K562 (cell line): ENCODE measurements around the gene SIK3. TPM values are rescaled to one million over a fixed set of nuclear protein-coding genes. Genes with fewer than 3 reads are reported as not detected.

Source experiments
- ATAC-seq: fragments of 200-7000 bp; cut with Tn5 transposase; 3 replicates; pipeline ENCODE4 v1.9.1; 2020; ENCODE audit warnings: moderate library complexity
- BruUV-seq: library from RNA; stranded (reverse); fragments of 400-500 nt; replicated peaks from 2 replicates; lab custom pipeline; 2021; lab: Mats Ljungman, UMichigan
- CTCF ChIA-PET: fragments of 300-600 bp; formaldehyde crosslinking; extraction: SDS; loops from one replicate; lab custom pipeline; 2021; ENCODE audit warnings: low intra/inter-chr PET ratio; lab: Yijun Ruan, JAX
- POLR2A ChIA-PET: fragments of 300-600, 350-650 bp; sonication (Branson Sonifier 250); formaldehyde crosslinking; extraction: SDS; loops from one replicate; lab custom pipeline; 2021; ENCODE audit warnings: antibody characterized with exemption, inconsistent platforms; lab: Yijun Ruan, JAX
- DNase-seq, 4 experiments: peaks; one replicate each; pipeline versions ENCODE4 v3.0.0 to v3.0.0-alpha.2; 2011 to 2018; ENCODE audit warnings: low spot score in 3 of 4, mixed read lengths in 3 of 4; ENCODE audit errors: extremely low read depth in 1 of 4
- FAIRE-seq: peaks from 2 replicates; lab custom pipeline; 2011; peaks lifted over from hg19 to GRCh38; lab: Jason Lieb, UNC
- H2AFZ ChIP-seq: 2 replicates; pipeline ENCODE4 v1.6.0; 2011; ENCODE audit warnings: low read depth, low read length, control low read depth, inconsistent platforms
- H3K27ac ChIP-seq: fragments of 200-600 bp; 3 replicates; pipeline ENCODE4 v1.8.0; 2011; ENCODE audit warnings: low read depth, mild to moderate bottlenecking, control low read depth, inconsistent platforms, low read length, moderate library complexity, mixed read lengths; ENCODE audit errors: extremely low read depth
- H3K27me3 ChIP-seq, 2 experiments: fragments of 300-600 bp in 1 of 2; 2 replicates in 1 of 2; 3 replicates in 1 of 2; pipeline versions ENCODE4 v1.6.0 to v1.8.0; 2011; ENCODE audit warnings: inconsistent platforms in 2 of 2, low read length in 2 of 2, mild to moderate bottlenecking in 1 of 2, mixed read lengths in 1 of 2, moderate library complexity in 1 of 2; ENCODE audit not compliant: control insufficient read depth in 2 of 2, insufficient read depth in 2 of 2
- H3K36me3 ChIP-seq: fragments of 300-600 bp; 3 replicates; pipeline ENCODE4 v1.8.0; 2011; ENCODE audit warnings: mild to moderate bottlenecking, low read length, inconsistent platforms; ENCODE audit not compliant: control insufficient read depth, insufficient read depth
- H3K4me1 ChIP-seq, 2 experiments: fragments of 200-600 bp in 1 of 2; replicated peaks in 1 of 2; 2 replicates in 1 of 2; 3 replicates in 1 of 2; pipeline versions ENCODE4 v1.5.1 to v1.8.0; 2011; ENCODE audit warnings: inconsistent platforms in 2 of 2, low read length in 2 of 2, mild to moderate bottlenecking in 1 of 2, mixed read lengths in 1 of 2, moderate library complexity in 1 of 2; ENCODE audit not compliant: control insufficient read depth in 2 of 2, insufficient read depth in 2 of 2
- H3K4me2 ChIP-seq: 2 replicates; pipeline ENCODE4 v1.6.1; 2011; ENCODE audit warnings: low read length, control low read depth, inconsistent platforms, mixed read lengths; ENCODE audit not compliant: insufficient read depth
- H3K4me3 ChIP-seq: fragments of 200-600 bp; sonication (generic), shearing (Covaris generic); 2 replicates; pipeline ENCODE4 v1.5.1; 2016; ENCODE audit warnings: control low read depth, inconsistent platforms
- H3K79me2 ChIP-seq: fragments of 200-600 bp; 3 replicates; pipeline ENCODE4 v1.8.0; 2011; ENCODE audit warnings: low read length, inconsistent platforms; ENCODE audit not compliant: control insufficient read depth, insufficient read depth
- H3K9ac ChIP-seq, 2 experiments: 2 replicates each; pipeline versions ENCODE4 v1.6.0 to v1.6.1; 2011; ENCODE audit warnings: low read depth in 2 of 2, low read length in 2 of 2, control low read depth in 1 of 2, inconsistent platforms in 1 of 2, mild to moderate bottlenecking in 1 of 2, mixed read lengths in 1 of 2; ENCODE audit not compliant: insufficient read depth in 1 of 2
- H3K9me1 ChIP-seq: one replicate; pipeline ENCODE4 v1.6.0; 2011; ENCODE audit warnings: inconsistent platforms, mild to moderate bottlenecking, low read length, moderate library complexity; ENCODE audit not compliant: control insufficient read depth, insufficient read depth
- H3K9me3 ChIP-seq: replicated peaks from 2 replicates; pipeline ENCODE4 v1.5.1; 2011; ENCODE audit warnings: low read depth, low read length, inconsistent platforms; ENCODE audit not compliant: control insufficient read depth, insufficient read depth
- H4K20me1 ChIP-seq: replicated peaks from 2 replicates; pipeline ENCODE4 v1.6.1; 2011; ENCODE audit warnings: low read length, inconsistent platforms, mixed read lengths; ENCODE audit not compliant: control insufficient read depth, insufficient read depth
- BMI1 ChIP-seq: fragments of 150-350 bp; IDR thresholded peaks from 2 replicates; pipeline ENCODE4 v1.6.1; 2014; ENCODE audit warnings: low read length
- DIDO1 ChIP-seq: fragments of 450-650 bp; IDR thresholded peaks from 2 replicates; pipeline ENCODE4 v1.6.1; 2016; ENCODE audit warnings: low read depth, missing biosample characterization, missing genetic modification characterization
- EP300 ChIP-seq: IDR thresholded peaks from 2 replicates; pipeline ENCODE4 v1.6.1; 2012; ENCODE audit warnings: low read length, improper control_type of control experiment
- FOXP4 ChIP-seq: sonication (generic); formaldehyde crosslinking; IDR thresholded peaks from 2 replicates; pipeline ENCODE4 v1.8.0; 2022; ENCODE audit warnings: mild to moderate bottlenecking, missing genetic modification reagents, borderline replicate concordance
- KHSRP ChIP-seq: fragments of 450-650 bp; IDR thresholded peaks from 2 replicates; pipeline ENCODE4 v1.6.1; 2017
- KLF16 ChIP-seq: IDR thresholded peaks from 2 replicates; pipeline ENCODE4 v1.6.1; 2016; ENCODE audit warnings: antibody characterized with exemption
- NFRKB ChIP-seq: fragments of 450-650 bp; IDR thresholded peaks from 2 replicates; pipeline ENCODE4 v1.6.1; 2016; ENCODE audit warnings: low read depth
- PML ChIP-seq: IDR thresholded peaks from 2 replicates; pipeline ENCODE4 v1.6.1; 2012; ENCODE audit warnings: low read length, inconsistent platforms
- SREBF1 ChIP-seq: fragments of 150-350 bp; IDR thresholded peaks from 2 replicates; pipeline ENCODE4 v1.6.1; 2014; ENCODE audit warnings: antibody characterized with exemption, low read depth, low read length, borderline replicate concordance
- TAF1 ChIP-seq: IDR thresholded peaks from 2 replicates; pipeline ENCODE4 v1.6.1; 2011; ENCODE audit warnings: mild to moderate bottlenecking, low read length, moderate library complexity; ENCODE audit not compliant: insufficient read depth, control insufficient read depth, severe bottlenecking; ENCODE audit errors: extremely low read depth
- TCF15 ChIP-seq: fragments of 250-450 bp; sonication (Bioruptor Pico); IDR thresholded peaks from 2 replicates; pipeline ENCODE4 v1.8.0; 2022; ENCODE audit warnings: moderate library complexity, mild to moderate bottlenecking, inconsistent platforms
- ZBTB17 ChIP-seq: fragments of 450-650 bp; formaldehyde crosslinking; IDR thresholded peaks from 2 replicates; pipeline ENCODE4 v1.4.0; 2020; ENCODE audit warnings: mild to moderate bottlenecking
- WGBS: fragments of 100-300 bp; shearing (Covaris generic); methylation state at CpG from one replicate; pipeline ENCODE4 v1.1.6; 2016; ENCODE audit warnings: low coverage, mixed read lengths; ENCODE audit not compliant: insufficient coverage; ENCODE audit errors: missing lambda C conversion rate; 5-methylcytosine and 5-hydroxymethylcytosine counted together
- in situ Hi-C: fragments of 300-500 bp; cut with MboI; formaldehyde crosslinking; loops from 4 replicates; pipeline ENCODE4 v1.15.0; 2018; ENCODE audit warnings: inconsistent platforms, mixed read lengths
- intact Hi-C: fragments of 100-400 bp; cut with micrococcal nuclease; formaldehyde crosslinking; loops from 2 replicates; pipeline ENCODE4 v1.14.2; 2022
- polyA plus RNA-seq, 8 experiments: library from polyadenylated mRNA; depleted of rRNA in 4 of 8; stranded (reverse) in 5 of 8; unstranded in 3 of 8; fragments of >200 nt; fragmentation: Nextera tagmentation in 2 of 8; fragmentation: Illumina TruSeq in 1 of 8; extraction: Ambion mirVana in 2 of 8; extraction: Trizol in 1 of 8; gene quantifications; 2 replicates each; pipeline versions ENCODE4 v1.2.1 to v1.2.3, GENCODE V29; 2011 to 2014; ENCODE audit warnings: inconsistent platforms in 1 of 8, missing spikeins in 1 of 8
- total RNA-seq, 7 experiments: library from RNA; depleted of rRNA in 6 of 7; stranded (reverse); fragments of >200 nt in 6 of 7; fragmentation: Illumina TruSeq in 2 of 7; extraction: Trizol in 2 of 7; gene quantifications; 2 replicates each; pipeline versions ENCODE4 v1.2.1 to v1.2.3, GENCODE V29; 2011 to 2021; ENCODE audit warnings: low replicate concordance in 1 of 7
- TF ChIP-seq, protein P1 (sequence below): sonication (generic); formaldehyde crosslinking; IDR thresholded peaks from 2 replicates; pipeline ENCODE4 v1.8.1; 2023; ENCODE audit warnings: mild to moderate bottlenecking, missing genetic modification reagents

Gene SIK3
- total and polyA plus RNA-seq, 9 of the 15 experiments (the other 6 are each of a cell fraction or from before 2014, with no cell fraction given), result 1.6 to 21.6 (median 8.0) TPM

DNA sequence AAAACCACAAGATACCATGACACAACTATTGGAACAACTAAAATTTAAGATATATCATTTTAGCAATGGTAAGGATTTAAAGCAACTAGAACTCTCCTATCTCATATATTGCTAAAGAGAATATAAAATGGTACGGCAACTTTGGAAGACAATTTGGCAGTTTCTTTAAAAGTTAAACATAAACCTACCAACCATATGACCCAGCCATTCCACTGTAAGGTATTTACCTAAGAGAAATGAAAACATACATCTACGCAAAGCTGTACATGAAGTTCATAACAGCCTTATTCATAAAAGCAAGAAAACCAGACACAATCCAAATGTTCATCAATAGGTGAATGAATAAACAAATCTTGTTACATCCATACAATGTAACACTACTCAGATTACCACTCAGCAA, 31.3 kb downstream of the SIK3 start:
- peaks cover 14% of the 10 kb centered on the region; the same call in 1 of the 2 replicates for H4K20me1 ChIP-seq
- H3K27me3 ChIP-seq, result no peaks in the 10 kb centered on the region
- no peak overlapping the region for H3K27ac ChIP-seq
- H3K9ac ChIP-seq, result no peak overlapping the region
- ATAC-seq, result no peak
- DNase-seq, result no peak
- TF ChIP-seq EP300 (no peak), KLF16 (no peak), BMI1 (no peak), DIDO1 (tag) (no peak), TAF1 (no peak), ZBTB17 (CRISPR knock-in tag) (no peak)
- H3K79me2 ChIP-seq, result peaks cover 46% of the 10 kb centered on the region
- BruUV-seq, result no TSS peak
- in situ Hi-C loops (no loop called here), intact Hi-C loops (no loop called here)
- no peaks in the 10 kb centered on the region for H3K9me3 ChIP-seq
- FAIRE-seq, result no peak
- peaks cover 6 to 12% of the 10 kb centered on the region in 2 experiments; a peak in 4 of 5 replicates for H3K4me1 ChIP-seq
- H3K4me3 ChIP-seq, result no peak overlapping the region
- H3K36me3 ChIP-seq, result no peaks in the 10 kb centered on the region
- no peaks in the 10 kb centered on the region for H3K9me1 ChIP-seq
- POLR2A ChIA-PET, result no interaction called here
- no peak overlapping the region for H2AFZ ChIP-seq
- no peak overlapping the region for H3K4me2 ChIP-seq
- WGBS, result 97% methylated on average over 2 of the region's 2 CpGs
- CTCF ChIA-PET, result no interaction called here

DNA sequence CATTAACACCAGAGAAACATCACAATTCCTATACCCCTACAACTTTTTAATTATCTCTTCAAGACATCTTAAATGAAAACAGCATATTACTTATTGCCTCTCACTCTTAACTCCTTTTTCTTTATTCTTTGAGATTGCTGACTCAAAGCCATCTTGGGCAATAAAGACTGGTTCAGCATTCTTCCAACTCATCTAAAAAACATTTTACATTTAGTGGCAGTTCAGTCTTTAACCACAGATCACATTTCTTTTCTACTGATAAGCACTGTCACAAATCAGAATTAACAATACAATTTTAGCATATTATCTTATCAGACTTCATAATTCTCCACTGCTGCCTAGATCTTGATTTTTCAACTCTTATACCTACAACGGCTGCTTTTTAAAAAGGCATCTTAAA, 34.0 kb downstream of the SIK3 start:
- no peaks in the 10 kb centered on the region for H3K4me1 ChIP-seq

More for the DNA sequence above, 34.0 kb downstream of the SIK3 start:
- Histone ChIP-seq H3K36me3 (no peaks in the 10 kb centered on the region), H4K20me1 (peaks cover 4% of the 10 kb centered on the region; the same call in 1 of the 2 replicates), H3K79me2 (peaks cover 39% of the 10 kb centered on the region), H2AFZ (no peak overlapping the region), H3K9me1 (no peaks in the 10 kb centered on the region), H3K27me3 (no peaks in the 10 kb centered on the region), H3K27ac (no peak overlapping the region), H3K4me3 (no peak overlapping the region), H3K9me3 (no peaks in the 10 kb centered on the region), H3K9ac (no peak overlapping the region), H3K4me2 (no peak overlapping the region)
- ChIA-PET POLR2A (interaction anchor here (1.0 to 1.6 kb wide), 3 partner anchors 9 to 13 kb away, joined by 3 to 6 read pairs (median 3); no protein-coding TSS in a partner anchor), CTCF (no interaction called here)
- in situ Hi-C loops, result no loop called here
- FAIRE-seq, result no peak
- TF ChIP-seq PML, result no peak
- TF ChIP-seq FOXP4 (CRISPR knock-in tag), result no peak
- TF ChIP-seq SREBF1, result no peak
- no peak for TF ChIP-seq TCF15
- no peak for TF ChIP-seq NFRKB
- TF ChIP-seq, protein P1, sequence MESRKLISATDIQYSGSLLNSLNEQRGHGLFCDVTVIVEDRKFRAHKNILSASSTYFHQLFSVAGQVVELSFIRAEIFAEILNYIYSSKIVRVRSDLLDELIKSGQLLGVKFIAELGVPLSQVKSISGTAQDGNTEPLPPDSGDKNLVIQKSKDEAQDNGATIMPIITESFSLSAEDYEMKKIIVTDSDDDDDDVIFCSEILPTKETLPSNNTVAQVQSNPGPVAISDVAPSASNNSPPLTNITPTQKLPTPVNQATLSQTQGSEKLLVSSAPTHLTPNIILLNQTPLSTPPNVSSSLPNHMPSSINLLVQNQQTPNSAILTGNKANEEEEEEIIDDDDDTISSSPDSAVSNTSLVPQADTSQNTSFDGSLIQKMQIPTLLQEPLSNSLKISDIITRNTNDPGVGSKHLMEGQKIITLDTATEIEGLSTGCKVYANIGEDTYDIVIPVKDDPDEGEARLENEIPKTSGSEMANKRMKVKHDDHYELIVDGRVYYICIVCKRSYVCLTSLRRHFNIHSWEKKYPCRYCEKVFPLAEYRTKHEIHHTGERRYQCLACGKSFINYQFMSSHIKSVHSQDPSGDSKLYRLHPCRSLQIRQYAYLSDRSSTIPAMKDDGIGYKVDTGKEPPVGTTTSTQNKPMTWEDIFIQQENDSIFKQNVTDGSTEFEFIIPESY (CRISPR knock-in tag), result no peak
- no peak for TF ChIP-seq KHSRP
- BruUV-seq, result no TSS peak
- WGBS, result 38% methylated on average over 1 of the region's 1 CpG
- intact Hi-C loops, result no loop called here
- DNase-seq, result no peak
- no peak for ATAC-seq
